Transverse colon (tissue), 4 donors: ENCODE measurements around the gene SLC49A3.

ENCODE experiments used
- CTCF ChIP-seq, 5 experiments: fragments of 200-600 bp in 3 of 5; fragments of 450-650 bp in 2 of 5; sonication (generic) in 3 of 5; IDR thresholded peaks; 1 replicate in 2 of 5; 2 replicates in 3 of 5; pipeline ENCODE4 v1.5.1; 2016 to 2017; ENCODE audit warnings: antibody characterized with exemption in 5 of 5, inconsistent platforms in 3 of 5, mild to moderate bottlenecking in 2 of 5, moderate library complexity in 1 of 5
- EP300 ChIP-seq: sonication (generic); formaldehyde crosslinking; IDR thresholded peaks from one replicate; pipeline ENCODE4 v1.6.1; 2017; ENCODE audit warnings: antibody characterized with exemption, low read depth
- POLR2A ChIP-seq: fragments of 450-650 bp; IDR thresholded peaks from one replicate; pipeline ENCODE4 v1.6.1; 2016; ENCODE audit warnings: antibody characterized with exemption, mild to moderate bottlenecking, moderate library complexity
- POLR2AphosphoS5 ChIP-seq, 3 donors: sonication (generic); formaldehyde crosslinking; IDR thresholded peaks; one replicate each; pipeline ENCODE4 v1.6.1; 2016; ENCODE audit warnings: antibody characterized with exemption in 3 of 3

DNA sequence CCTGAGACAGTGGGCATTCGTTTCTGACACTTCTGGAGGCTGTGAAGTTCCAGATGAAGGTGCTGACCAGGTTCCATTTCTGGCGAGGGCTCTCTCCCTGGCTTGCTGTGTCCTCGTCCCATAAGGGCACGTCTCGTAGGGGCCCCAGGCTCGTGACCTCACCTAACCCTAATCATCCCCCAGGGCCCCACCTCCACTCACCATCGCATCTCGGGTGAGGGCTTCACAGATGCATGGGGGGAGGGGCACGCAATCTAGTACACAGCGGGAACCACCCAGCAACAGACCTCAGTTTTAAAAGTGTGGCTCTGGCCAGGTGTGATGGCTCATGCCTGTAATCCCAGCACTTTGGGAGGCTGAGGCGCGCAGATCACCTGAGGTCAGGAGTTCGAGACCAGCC lies 41.5 kb downstream of the SLC49A3 start:
- TF ChIP-seq CTCF (IDR thresholded peaks at IDR 0.05) (no peak), EP300 (no peak), POLR2A (no peak), POLR2AphosphoS5 (IDR thresholded peaks at IDR 0.05) (no peak)
